Stimulated activated CD8-positive, alpha-beta memory T cell treated with anti-CD3 and anti-CD28 coated beads, Interleukin-4, amount 100 ng/mL, for 4 hours (primary cell): ENCODE measurements around the gene B4GALT7.

Source experiments
- DNase-seq, 2 donors: peaks; one replicate each; pipeline ENCODE4 v3.0.0-alpha.2; 2020; ENCODE audit warnings: low read depth in 2 of 2, low spot score in 1 of 2

The B4GALT7 gene

GRCh38 chr5:177592905-177593304, 7.0 kb upstream of the B4GALT7 start:
- DNase-seq, result no peak

DNA sequence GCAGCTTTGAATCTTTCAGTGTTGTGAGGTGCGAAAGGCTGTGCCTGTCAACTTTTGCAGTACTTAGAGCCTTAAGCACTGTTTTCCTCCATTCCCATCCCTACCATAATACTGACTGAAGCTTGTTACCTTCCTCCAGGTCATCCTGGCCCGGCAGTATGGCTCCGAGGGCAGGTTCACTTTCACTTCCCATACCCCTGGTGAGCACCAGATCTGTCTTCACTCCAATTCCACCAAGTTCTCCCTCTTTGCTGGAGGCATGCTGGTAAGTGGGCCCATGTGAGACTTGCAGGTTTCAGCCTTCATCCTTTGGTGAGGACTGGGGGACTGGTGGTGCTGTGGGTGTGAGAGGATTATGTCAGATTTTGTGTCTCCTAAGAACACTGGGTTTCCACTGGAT, 6.4 kb upstream of the B4GALT7 start:
- DNase-seq, result no peak

- no peak for DNase-seq
Measured at GRCh38 chr5:177594071-177594470, 5.9 kb upstream of the B4GALT7 start.

- DNase-seq, result no peak
Measured at GRCh38 chr5:177595026-177595585, 4.8 kb upstream of the B4GALT7 start.

- no peak for DNase-seq
Measured at GRCh38 chr5:177595991-177596774, 3.7 kb upstream of the B4GALT7 start.

GRCh38 chr5:177596775-177597238, 3.1 kb upstream of the B4GALT7 start:
- DNase-seq, result no peak

DNA sequence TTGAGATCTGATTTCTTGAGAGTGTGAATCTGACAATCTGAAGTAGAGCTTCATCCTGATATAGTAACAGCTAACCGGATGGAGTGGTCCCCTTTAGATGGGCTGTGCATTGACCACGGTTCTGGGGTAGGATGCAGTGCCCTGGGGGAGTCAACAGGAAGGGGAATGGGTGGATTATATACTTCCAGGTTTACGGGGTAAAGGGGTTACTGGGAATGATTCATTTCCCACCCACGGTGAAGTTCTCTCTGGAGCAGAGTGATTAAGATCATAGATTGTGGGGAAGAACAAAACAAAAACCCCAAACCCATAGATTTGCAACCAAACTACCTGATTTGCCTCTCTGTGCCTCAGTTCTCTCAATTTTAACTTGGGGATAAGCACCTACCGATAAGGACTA, 1.5 kb upstream of the B4GALT7 start:
- DNase-seq, result no peak

DNA sequence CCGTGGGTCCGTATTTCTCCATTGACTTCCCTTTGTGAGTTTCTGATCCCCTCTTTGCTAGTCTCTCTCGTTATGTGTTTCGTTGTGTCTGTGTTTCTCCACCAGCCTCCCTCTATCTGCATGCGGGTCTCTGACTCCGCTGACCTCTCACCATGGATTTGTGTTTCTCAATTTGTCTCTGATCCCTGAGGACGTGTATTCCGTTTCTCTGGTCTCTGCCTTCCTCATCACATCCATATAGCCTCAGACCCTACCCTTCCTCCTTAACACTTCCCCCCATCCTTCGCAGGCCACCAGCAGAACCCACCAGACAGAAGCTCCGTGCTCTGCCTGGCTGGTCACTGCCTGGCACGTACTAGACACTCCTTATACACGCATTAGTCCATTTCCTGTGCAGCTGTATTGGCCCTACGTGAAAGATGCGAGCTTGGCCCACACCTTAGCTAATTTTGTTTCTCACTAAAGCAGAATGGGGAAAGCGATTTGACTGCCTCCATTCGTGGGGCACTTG, 631 bp downstream of the B4GALT7 start:
- no peak for DNase-seq

DNA sequence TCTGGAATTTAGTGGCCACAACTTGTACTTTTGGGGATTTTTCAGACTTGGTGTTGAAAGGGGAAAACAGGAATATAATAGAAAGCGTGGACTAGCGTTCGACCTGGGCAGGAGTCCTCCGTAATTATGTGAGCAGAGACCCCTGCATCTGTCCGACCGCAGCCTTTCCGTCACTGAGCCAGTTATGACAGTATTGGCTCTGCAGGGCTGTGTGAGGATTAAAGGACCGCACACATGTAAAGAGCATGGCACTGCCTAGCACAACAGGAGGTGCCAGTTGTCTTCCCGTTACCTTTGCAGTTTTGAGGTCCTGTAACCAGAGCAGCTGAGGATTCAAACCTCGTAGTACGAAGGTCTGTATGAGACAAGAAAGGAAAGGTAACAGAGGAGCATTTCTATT, 1.2 kb downstream of the B4GALT7 start:
- DNase-seq, result no peak

- DNase-seq, result no peak
Measured at GRCh38 chr5:177601577-177602457, 1.9 kb downstream of the B4GALT7 start.

DNA sequence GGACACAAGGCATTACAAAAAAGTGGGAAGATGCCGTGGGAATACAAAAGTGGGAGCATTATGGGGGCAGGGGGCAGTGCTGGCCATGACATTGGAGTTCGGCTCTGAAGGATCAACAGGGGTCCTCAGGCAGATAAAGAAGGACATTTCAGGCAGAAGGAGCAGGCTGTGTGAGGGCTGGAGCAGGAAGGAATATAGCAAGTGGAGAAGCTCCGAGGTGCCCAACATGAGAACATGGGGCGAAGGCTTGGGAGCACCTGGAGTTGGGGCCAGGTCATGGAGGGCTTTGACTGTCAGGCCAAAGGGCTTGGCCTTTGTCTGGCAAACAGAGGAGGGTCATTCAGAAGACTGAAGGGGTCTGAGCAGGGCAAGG, 2.5 kb downstream of the B4GALT7 start:
- no peak for DNase-seq

DNA sequence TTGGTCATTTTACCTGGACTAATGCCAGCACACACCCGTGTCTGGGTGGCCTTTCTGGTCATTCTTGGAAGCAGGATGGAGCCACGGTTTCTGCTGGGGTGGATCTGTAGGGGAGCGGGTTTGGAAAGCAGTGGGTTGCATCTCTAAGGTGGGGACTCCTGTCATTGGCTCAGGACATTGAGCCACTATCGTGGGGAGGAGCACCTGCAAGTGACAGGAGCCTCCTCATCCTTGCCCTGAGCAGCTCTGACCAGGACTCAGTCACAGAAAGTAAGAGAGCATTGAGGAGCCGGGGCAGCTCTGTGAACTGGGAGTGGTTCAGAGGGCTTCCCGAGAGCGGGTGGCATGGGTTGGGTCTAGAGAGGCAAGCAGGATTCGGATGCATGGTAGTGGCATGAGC, 3.7 kb downstream of the B4GALT7 start:
- DNase-seq, result no peak

DNA sequence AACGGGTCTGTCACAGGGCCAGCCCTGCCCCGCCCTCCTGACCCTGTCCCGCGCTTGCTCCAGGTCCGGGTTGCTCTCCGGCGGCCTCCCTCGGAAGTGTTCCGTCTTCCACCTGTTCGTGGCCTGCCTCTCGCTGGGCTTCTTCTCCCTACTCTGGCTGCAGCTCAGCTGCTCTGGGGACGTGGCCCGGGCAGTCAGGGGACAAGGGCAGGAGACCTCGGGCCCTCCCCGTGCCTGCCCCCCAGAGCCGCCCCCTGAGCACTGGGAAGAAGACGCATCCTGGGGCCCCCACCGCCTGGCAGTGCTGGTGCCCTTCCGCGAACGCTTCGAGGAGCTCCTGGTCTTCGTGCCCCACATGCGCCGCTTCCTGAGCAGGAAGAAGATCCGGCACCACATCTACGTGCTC, 4.2 kb downstream of the B4GALT7 start:
- no peak for DNase-seq

GRCh38 chr5:177604656-177605055, 4.7 kb downstream of the B4GALT7 start:
- DNase-seq, result no peak

GRCh38 chr5:177605078-177605477, 5.1 kb downstream of the B4GALT7 start:
- DNase-seq, result no peak

DNA sequence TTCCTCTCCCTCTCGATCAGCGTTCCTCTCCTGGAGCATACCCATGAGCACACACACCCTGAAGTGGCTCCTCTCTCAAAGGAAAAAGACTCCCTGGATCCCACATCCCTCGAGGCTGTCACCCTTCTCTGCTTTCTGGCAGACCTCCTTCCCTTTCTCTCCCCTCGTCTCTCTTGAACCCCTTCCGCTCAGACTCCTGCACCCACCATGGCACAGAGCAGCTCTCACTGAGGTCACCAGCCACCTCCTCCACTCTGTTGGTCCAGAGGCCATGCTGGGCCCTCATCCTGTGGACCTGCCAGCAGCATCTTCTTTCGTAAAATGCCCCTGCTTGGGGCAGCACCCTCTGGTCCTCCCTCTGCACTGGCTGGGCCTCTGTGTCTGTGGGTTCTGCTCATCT, 5.7 kb downstream of the B4GALT7 start:
- DNase-seq, result no peak

DNA sequence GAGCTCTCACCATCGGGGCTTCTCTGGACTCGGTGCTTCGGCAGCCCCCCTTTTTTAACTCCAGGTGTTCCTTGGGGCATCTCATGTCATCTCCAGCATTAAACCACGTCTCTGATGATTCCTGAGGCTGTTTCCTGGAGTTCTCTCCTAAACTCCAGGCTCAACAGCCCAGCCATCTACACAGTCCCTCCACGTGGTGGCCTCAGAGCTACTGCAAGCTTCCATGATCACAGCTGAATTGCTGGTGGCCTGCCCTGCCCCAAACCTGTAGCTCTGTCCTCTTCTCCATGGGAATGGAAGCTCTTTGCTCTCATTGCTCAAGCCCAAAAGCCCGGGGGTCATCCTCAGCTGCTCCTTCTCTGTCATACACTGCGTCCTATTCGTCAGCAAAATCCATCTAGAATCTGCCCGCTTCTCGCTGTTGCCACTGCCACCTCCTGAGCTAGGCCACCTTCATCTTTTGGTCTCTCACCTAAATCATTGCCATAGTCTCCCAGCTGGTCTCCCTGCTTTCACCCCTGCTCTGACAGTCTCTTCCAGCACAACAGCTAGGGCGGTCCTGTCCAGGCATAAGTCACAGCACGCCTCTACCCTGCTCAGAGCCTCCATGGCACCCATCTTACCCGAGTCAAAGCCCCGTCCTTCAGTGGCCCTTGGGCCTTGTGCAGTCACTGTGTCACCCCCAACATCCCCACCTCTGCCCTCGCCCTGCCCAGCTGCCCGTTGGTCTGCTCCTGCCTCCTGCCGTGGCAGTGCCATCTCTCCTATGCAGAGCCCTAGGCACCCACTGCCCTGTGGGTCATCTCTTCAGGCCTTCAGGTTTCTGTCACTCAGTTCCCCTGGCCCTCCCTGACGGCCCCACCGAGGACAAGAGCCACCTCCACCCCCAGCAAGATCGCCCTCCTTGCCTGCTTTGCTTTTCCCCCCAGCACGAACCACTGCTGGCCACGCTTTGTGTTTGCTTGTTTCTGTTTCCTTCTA, 6.4 kb downstream of the B4GALT7 start:
- no peak for DNase-seq

- no peak for DNase-seq
Measured at GRCh38 chr5:177607115-177607451, 7.2 kb downstream of the B4GALT7 start.

- peak in 1 of 2 donors; percentile 14 for DNase-seq
Measured at GRCh38 chr5:177607452-177608192, 7.7 kb downstream of the B4GALT7 start.
